Left ventricle myocardium superior (tissue), 1 donor: ENCODE data around the gene CDH24. TPM values are rescaled to one million over a fixed set of nuclear protein-coding genes. Genes with fewer than 3 reads are reported as not detected.
"Not testable (repeated sequence)": the region's sequence is repeated elsewhere in the genome, so short reads cannot be mapped to it uniquely, and the experiment has no call there.

Experiments
- ATAC-seq: fragments of 200-7000 bp; cut with Tn5 transposase; one replicate; pipeline ENCODE4 v1.9.1; 2020; ENCODE audit warnings: mild to moderate bottlenecking, moderate library complexity
- DNase-seq: peaks from one replicate; pipeline ENCODE4 v3.0.0-alpha.2; 2020
- intact Hi-C: fragments of 100-400 bp; cut with micrococcal nuclease; formaldehyde crosslinking; loops from one replicate; pipeline ENCODE4 v1.11.0; 2022
- total RNA-seq: library from RNA; stranded (reverse); fragmentation: NEBNext Ultra II Directional; extraction: Animal tissue kit (Norgen Biotek cat#: 25700); gene quantifications from one replicate; pipeline ENCODE4 v1.2.1, GENCODE V29; 2021
- donor health status: DM: no; HTN: yes; CAD: no; lungs with severe emphysema.

The CDH24 gene
- total RNA-seq, 1 donor from 2014 or later = 2.0 TPM

- intact Hi-C loops = no loop called here
- ATAC-seq (no peak), DNase-seq (no peak)
These were observed 26.4 kb downstream of the CDH24 start for GRCh38 chr14:23030936-23031335.

- intact Hi-C loops = no loop called here
- ATAC-seq = no peak
- DNase-seq = no peak
These were observed 28.5 kb downstream of the CDH24 start for GRCh38 chr14:23028799-23029198.

GRCh38 chr14:23025151-23025814 lies 32.0 kb downstream of the CDH24 start:
- DNase-seq = no peak
- intact Hi-C loops = no loop called here
- no peak for ATAC-seq

GRCh38 chr14:23024612-23025075 lies 32.7 kb downstream of the CDH24 start:
- ATAC-seq = no peak
- intact Hi-C loops = no loop called here
- DNase-seq = no peak

GRCh38 chr14:23023795-23024152 lies 33.5 kb downstream of the CDH24 start:
- no peak for DNase-seq
- ATAC-seq = no peak
- intact Hi-C loops = no loop called here

GRCh38 chr14:23023022-23023794 lies 34.1 kb downstream of the CDH24 start:
- ATAC-seq = no peak
- intact Hi-C loops = no loop called here
- DNase-seq = no peak

- DNase-seq = no peak
- intact Hi-C loops = no loop called here
These were observed 35.4 kb downstream of the CDH24 start for GRCh38 chr14:23021889-23022442.

GRCh38 chr14:23021434-23021833 lies 35.9 kb downstream of the CDH24 start:
- DNase-seq (no peak), ATAC-seq (no peak)
- intact Hi-C loops = no loop called here

More at GRCh38 chr14:23021889-23022442, 35.4 kb downstream of the CDH24 start:
- no peak for ATAC-seq

GRCh38 chr14:23020143-23021128 lies 36.9 kb downstream of the CDH24 start:
- DNase-seq (no peak), ATAC-seq (no peak)
- intact Hi-C loops = no loop called here

- DNase-seq (no peak), ATAC-seq (no peak)
- intact Hi-C loops = no loop called here
These were observed 39.2 kb downstream of the CDH24 start for GRCh38 chr14:23018107-23018506.

- no peak for ATAC-seq
- intact Hi-C loops = no loop called here
- no peak for DNase-seq
These were observed 40.2 kb downstream of the CDH24 start for GRCh38 chr14:23017091-23017490.

GRCh38 chr14:23015618-23016017 lies 41.7 kb downstream of the CDH24 start:
- intact Hi-C loops = no loop called here
- no peak for ATAC-seq
- no peak for DNase-seq

- ATAC-seq, intact Hi-C loops, DNase-seq: not testable (repeated sequence)
These were observed 43.6 kb downstream of the CDH24 start for GRCh38 chr14:23013749-23014054.

GRCh38 chr14:23013054-23013748 lies 44.1 kb downstream of the CDH24 start:
- intact Hi-C loops = no loop called here
- DNase-seq (no peak), ATAC-seq (no peak)

GRCh38 chr14:23009939-23010726 lies 47.2 kb downstream of the CDH24 start, which contains the start of gene C14orf93:
C14orf93 (minus strand) TSS chr14:23010143; CDS start chr14:22999023, 11,120 bp downstream.
- DNase-seq = peak; percentile 93
- peak; percentile 56 for ATAC-seq
- intact Hi-C loops = no loop called here

GRCh38 chr14:23009483-23009938 lies 47.8 kb downstream of the CDH24 start:
- intact Hi-C loops = no loop called here
- no peak for ATAC-seq

GRCh38 chr14:23008831-23009230 lies 48.5 kb downstream of the CDH24 start:
- intact Hi-C loops = no loop called here
- DNase-seq = no peak
- ATAC-seq = no peak

More at GRCh38 chr14:23009483-23009938, 47.8 kb downstream of the CDH24 start:
- DNase-seq = no peak
